Retinal pigment epithelial cell (primary cell): ENCODE measurements around the gene DYNLRB1.

Experiments used
- DNase-seq: peaks from one replicate; pipeline ENCODE4 v3.0.0-alpha.2; 2010; ENCODE audit warnings: low read depth
- H3K4me3 ChIP-seq: 2 replicates; pipeline ENCODE4 v1.5.1; 2011; ENCODE audit warnings: mild to moderate bottlenecking, low read length, control low read depth, moderate library complexity
- CTCF ChIP-seq: conservative IDR thresholded peaks from 2 replicates; pipeline ENCODE4 v1.5.1; 2011; ENCODE audit warnings: low read depth, low read length, control low read depth, inconsistent platforms

Gene DYNLRB1

GRCh38 chr20:34573541-34574300 is 57.5 kb downstream of the DYNLRB1 start:
- no peak for TF ChIP-seq CTCF
- DNase-seq, result no peak
- no peak overlapping the region for H3K4me3 ChIP-seq

- no peak for TF ChIP-seq CTCF
- H3K4me3 ChIP-seq, result no peak overlapping the region
- no peak for DNase-seq
These were observed 58.2 kb downstream of the DYNLRB1 start for GRCh38 chr20:34574426-34574825.

- H3K4me3 ChIP-seq, result no peak overlapping the region
- DNase-seq, result no peak
- no peak for TF ChIP-seq CTCF
These were observed 58.6 kb downstream of the DYNLRB1 start for GRCh38 chr20:34574861-34575260.

- no peak overlapping the region for H3K4me3 ChIP-seq
- no peak for TF ChIP-seq CTCF
- no peak for DNase-seq
These were observed 59.0 kb downstream of the DYNLRB1 start for GRCh38 chr20:34575271-34575670.

- no peak for DNase-seq
- TF ChIP-seq CTCF, result no peak
- H3K4me3 ChIP-seq, result no peak overlapping the region
These were observed 59.5 kb downstream of the DYNLRB1 start for GRCh38 chr20:34575756-34576155.

GRCh38 chr20:34577061-34577460 is 60.8 kb downstream of the DYNLRB1 start:
- no peak for TF ChIP-seq CTCF
- no peak overlapping the region for H3K4me3 ChIP-seq
- DNase-seq, result no peak

GRCh38 chr20:34578025-34578424 is 61.8 kb downstream of the DYNLRB1 start:
- TF ChIP-seq CTCF, result no peak
- DNase-seq, result no peak
- H3K4me3 ChIP-seq, result no peak overlapping the region
